T-helper 1 cell treated with Interleukin-12 subunit alpha and Interleukin-12 subunit beta and Interleukin-4 antibody, amounts not matched to agents 30 μg/mL and 1 μg/mL, for 36 hours (primary cell): Measurements from ENCODE around the gene SPTLC2.
"Not testable (repeated sequence)": the region's sequence is repeated elsewhere in the genome, so short reads cannot be mapped to it uniquely, and the experiment has no call there.

ENCODE experiments used
- H3K27ac Mint-ChIP-seq: one replicate; pipeline ENCODE4 v1.8.0; 2021; ENCODE audit warnings: mild to moderate bottlenecking, mixed read lengths
- H3K27me3 Mint-ChIP-seq: one replicate; pipeline ENCODE4 v1.8.0; 2021; ENCODE audit warnings: low read depth, mixed read lengths
- H3K36me3 Mint-ChIP-seq: one replicate; pipeline ENCODE4 v1.8.0; 2021; ENCODE audit warnings: low read depth, mixed read lengths
- H3K4me1 Mint-ChIP-seq: one replicate; pipeline ENCODE4 v1.8.0; 2021; ENCODE audit warnings: low read depth, mixed read lengths
- H3K4me3 Mint-ChIP-seq: one replicate; pipeline ENCODE4 v1.8.0; 2021; ENCODE audit warnings: mild to moderate bottlenecking, moderate library complexity, mixed read lengths
- H3K9me3 Mint-ChIP-seq: one replicate; pipeline ENCODE4 v1.8.0; 2021; ENCODE audit warnings: mixed read lengths

Gene SPTLC2

GRCh38 chr14:77536951-77537350 lies 79.5 kb downstream of the SPTLC2 start:
- peaks cover 24% of the 10 kb centered on the region for H3K36me3 Mint-ChIP-seq
- not testable (repeated sequence) for H3K4me3 Mint-ChIP-seq, H3K27ac Mint-ChIP-seq, H3K9me3 Mint-ChIP-seq, H3K27me3 Mint-ChIP-seq, H3K4me1 Mint-ChIP-seq

GRCh38 chr14:77531071-77531470 lies 85.4 kb downstream of the SPTLC2 start:
- H3K36me3 Mint-ChIP-seq, result peaks cover 22% of the 10 kb centered on the region
- peaks cover 4% of the 10 kb centered on the region for H3K4me1 Mint-ChIP-seq
- H3K27me3 Mint-ChIP-seq, result no peaks in the 10 kb centered on the region
- no peaks in the 10 kb centered on the region for H3K9me3 Mint-ChIP-seq
- no peak overlapping the region for H3K27ac Mint-ChIP-seq
- H3K4me3 Mint-ChIP-seq, result no peak overlapping the region

GRCh38 chr14:77529963-77530362 lies 86.5 kb downstream of the SPTLC2 start:
- H3K4me1 Mint-ChIP-seq, result peaks cover 4% of the 10 kb centered on the region
- peaks cover 15% of the 10 kb centered on the region for H3K36me3 Mint-ChIP-seq
- no peaks in the 10 kb centered on the region for H3K27me3 Mint-ChIP-seq
- no peak overlapping the region for H3K27ac Mint-ChIP-seq
- no peak overlapping the region for H3K4me3 Mint-ChIP-seq
- H3K9me3 Mint-ChIP-seq, result no peaks in the 10 kb centered on the region

- H3K9me3 Mint-ChIP-seq, result no peaks in the 10 kb centered on the region
- H3K27me3 Mint-ChIP-seq, result no peaks in the 10 kb centered on the region
- no peak overlapping the region for H3K27ac Mint-ChIP-seq
- H3K4me3 Mint-ChIP-seq, result no peak overlapping the region
- H3K4me1 Mint-ChIP-seq, result peaks cover 6% of the 10 kb centered on the region
- peaks cover 15% of the 10 kb centered on the region for H3K36me3 Mint-ChIP-seq
These were observed 87.2 kb downstream of the SPTLC2 start for GRCh38 chr14:77529213-77529612.

GRCh38 chr14:77528701-77529100 lies 87.7 kb downstream of the SPTLC2 start:
- H3K36me3 Mint-ChIP-seq, result peaks cover 15% of the 10 kb centered on the region
- not testable (repeated sequence) for H3K27ac Mint-ChIP-seq, H3K4me3 Mint-ChIP-seq, H3K27me3 Mint-ChIP-seq, H3K9me3 Mint-ChIP-seq, H3K4me1 Mint-ChIP-seq

GRCh38 chr14:77526266-77526665 lies 90.2 kb downstream of the SPTLC2 start:
- H3K4me1 Mint-ChIP-seq, result peaks cover 9% of the 10 kb centered on the region
- no peaks in the 10 kb centered on the region for H3K27me3 Mint-ChIP-seq
- H3K9me3 Mint-ChIP-seq, result no peaks in the 10 kb centered on the region
- H3K4me3 Mint-ChIP-seq, result no peak overlapping the region
- peaks cover 12% of the 10 kb centered on the region for H3K36me3 Mint-ChIP-seq
- H3K27ac Mint-ChIP-seq, result no peak overlapping the region

GRCh38 chr14:77524536-77524935 lies 91.9 kb downstream of the SPTLC2 start:
- Mint-ChIP-seq H3K27me3 (no peaks in the 10 kb centered on the region), H3K4me1 (peaks cover 4% of the 10 kb centered on the region), H3K27ac (no peak overlapping the region), H3K9me3 (no peaks in the 10 kb centered on the region), H3K36me3 (peaks cover 23% of the 10 kb centered on the region), H3K4me3 (no peak overlapping the region)

- no peak overlapping the region for H3K27ac Mint-ChIP-seq
- H3K4me1 Mint-ChIP-seq, result peaks cover 4% of the 10 kb centered on the region
These were observed 93.3 kb downstream of the SPTLC2 start for GRCh38 chr14:77523109-77523508.

GRCh38 chr14:77520555-77520954 lies 95.9 kb downstream of the SPTLC2 start:
- Mint-ChIP-seq H3K27ac (no peak overlapping the region), H3K4me1 (peaks cover 4% of the 10 kb centered on the region), H3K4me3 (no peak overlapping the region), H3K27me3 (no peaks in the 10 kb centered on the region), H3K36me3 (peaks cover 39% of the 10 kb centered on the region), H3K9me3 (no peaks in the 10 kb centered on the region)

More at GRCh38 chr14:77523109-77523508, 93.3 kb downstream of the SPTLC2 start:
- Mint-ChIP-seq H3K27me3 (no peaks in the 10 kb centered on the region), H3K4me3 (no peak overlapping the region), H3K36me3 (peaks cover 31% of the 10 kb centered on the region), H3K9me3 (no peaks in the 10 kb centered on the region)

GRCh38 chr14:77516126-77516525 lies 100.3 kb downstream of the SPTLC2 start:
- Mint-ChIP-seq H3K27ac (no peak overlapping the region), H3K9me3 (no peaks in the 10 kb centered on the region), H3K36me3 (peaks cover 43% of the 10 kb centered on the region), H3K4me1 (no peaks in the 10 kb centered on the region), H3K27me3 (no peaks in the 10 kb centered on the region), H3K4me3 (no peak overlapping the region)

- Mint-ChIP-seq H3K4me3 (no peak overlapping the region), H3K4me1 (no peaks in the 10 kb centered on the region), H3K36me3 (peaks cover 31% of the 10 kb centered on the region), H3K9me3 (no peaks in the 10 kb centered on the region), H3K27me3 (no peaks in the 10 kb centered on the region), H3K27ac (no peak overlapping the region)
These were observed 104.8 kb downstream of the SPTLC2 start for GRCh38 chr14:77511486-77512162.

- no peak overlapping the region for H3K4me3 Mint-ChIP-seq
- no peaks in the 10 kb centered on the region for H3K9me3 Mint-ChIP-seq
- H3K4me1 Mint-ChIP-seq, result no peaks in the 10 kb centered on the region
- peaks cover 32% of the 10 kb centered on the region for H3K36me3 Mint-ChIP-seq
- H3K27me3 Mint-ChIP-seq, result no peaks in the 10 kb centered on the region
- H3K27ac Mint-ChIP-seq, result no peak overlapping the region
These were observed 107.1 kb downstream of the SPTLC2 start for GRCh38 chr14:77509366-77509765.

GRCh38 chr14:77508876-77509275 lies 107.6 kb downstream of the SPTLC2 start:
- Mint-ChIP-seq H3K4me3 (no peak overlapping the region), H3K9me3 (no peaks in the 10 kb centered on the region), H3K27ac (no peak overlapping the region), H3K4me1 (no peaks in the 10 kb centered on the region), H3K27me3 (no peaks in the 10 kb centered on the region), H3K36me3 (peaks cover 32% of the 10 kb centered on the region)

GRCh38 chr14:77508249-77508648 lies 108.2 kb downstream of the SPTLC2 start:
- Mint-ChIP-seq H3K4me1 (no peaks in the 10 kb centered on the region), H3K36me3 (peaks cover 33% of the 10 kb centered on the region), H3K4me3 (no peak overlapping the region), H3K27me3 (no peaks in the 10 kb centered on the region), H3K27ac (no peak overlapping the region), H3K9me3 (peaks cover 2% of the 10 kb centered on the region)

- H3K9me3 Mint-ChIP-seq, result peaks cover 5% of the 10 kb centered on the region
- H3K4me1 Mint-ChIP-seq, result no peaks in the 10 kb centered on the region
- H3K27ac Mint-ChIP-seq, result no peak overlapping the region
- H3K4me3 Mint-ChIP-seq, result no peak overlapping the region
- no peaks in the 10 kb centered on the region for H3K27me3 Mint-ChIP-seq
- peaks cover 37% of the 10 kb centered on the region for H3K36me3 Mint-ChIP-seq
These were observed 108.7 kb downstream of the SPTLC2 start for GRCh38 chr14:77507762-77508161.

- Mint-ChIP-seq H3K27me3 (peaks cover 15% of the 10 kb centered on the region), H3K4me1 (no peaks in the 10 kb centered on the region), H3K4me3 (no peak overlapping the region), H3K27ac (no peak overlapping the region), H3K36me3 (peaks cover 22% of the 10 kb centered on the region), H3K9me3 (peaks cover 5% of the 10 kb centered on the region)
These were observed 111.4 kb downstream of the SPTLC2 start for GRCh38 chr14:77505031-77505430.
